Stimulated activated CD8-positive, alpha-beta memory T cell treated with anti-CD3 and anti-CD28 coated beads, Interleukin-4, amount 100 ng/mL, for 1 hour (primary cell): ENCODE results near the gene HMG20B.
A peak's percentile ranks its signal among the peaks of the same experiment; 100 is the strongest.

Experiments used
- DNase-seq, 2 donors: peaks; one replicate each; pipeline ENCODE4 v3.0.0-alpha.2; 2020; ENCODE audit warnings: low read depth in 2 of 2, low spot score in 1 of 2

Gene HMG20B

GRCh38 chr19:3618811-3619630, 46.3 kb downstream of the HMG20B start:
- no peak for DNase-seq

GRCh38 chr19:3619631-3620012, 46.9 kb downstream of the HMG20B start:
- no peak for DNase-seq

GRCh38 chr19:3620145-3620816, 47.5 kb downstream of the HMG20B start:
- no peak for DNase-seq

GRCh38 chr19:3620817-3621547, 48.2 kb downstream of the HMG20B start:
- no peak for DNase-seq

GRCh38 chr19:3621689-3622088, 48.9 kb downstream of the HMG20B start:
- DNase-seq = no peak

GRCh38 chr19:3622224-3622623, 49.5 kb downstream of the HMG20B start:
- no peak for DNase-seq

- no peak for DNase-seq
Measured at GRCh38 chr19:3623716-3624115, 51.0 kb downstream of the HMG20B start.

GRCh38 chr19:3625996-3626472, 53.3 kb downstream of the HMG20B start:
- DNase-seq = no peak

- peak; percentile 96 to 98 for DNase-seq
Measured at GRCh38 chr19:3626473-3627350, 54.0 kb downstream of the HMG20B start, which contains the start of gene CACTIN. TSS of gene CACTIN (minus strand) at chr19:3626790. CDS start at chr19:3626762, 28 bp downstream.

GRCh38 chr19:3627351-3627723, 54.6 kb downstream of the HMG20B start:
- no peak for DNase-seq
